ENCODE results near the gene TAF15.
A peak's percentile ranks its signal among the peaks of the same experiment; 100 is the strongest.

The TAF15 gene

GRCh38 chr17:35808962-35809854 lies at the start of gene TAF15:
TAF15 (plus strand) TSS chr17:35809484; CDS start chr17:35809570, 86 bp downstream.
- DNase-seq: peak; percentile 93 to 96

- DNase-seq: no peak
Measured at GRCh38 chr17:35760587-35760986, 48.7 kb upstream of the TAF15 start, which contains the start of gene C17orf50. C17orf50 (plus strand) TSS chr17:35760887; CDS start chr17:35760942, 55 bp downstream.

- no peak for DNase-seq
Measured at GRCh38 chr17:35761601-35762000, 47.7 kb upstream of the TAF15 start.

GRCh38 chr17:35763767-35764122 lies 45.5 kb upstream of the TAF15 start:
- no peak for DNase-seq

GRCh38 chr17:35764123-35764991 lies 44.9 kb upstream of the TAF15 start:
- DNase-seq: peak; percentile 92 to 95

GRCh38 chr17:35765086-35765710 lies 44.1 kb upstream of the TAF15 start:
- no peak for DNase-seq

- no peak for DNase-seq
Measured at GRCh38 chr17:35765756-35766488, 43.4 kb upstream of the TAF15 start.

GRCh38 chr17:35766489-35766877 lies 42.8 kb upstream of the TAF15 start:
- DNase-seq: no peak

- DNase-seq: no peak
Measured at GRCh38 chr17:35766903-35767510, 42.3 kb upstream of the TAF15 start.

GRCh38 chr17:35768797-35769196 lies 40.5 kb upstream of the TAF15 start:
- DNase-seq: no peak

- no peak for DNase-seq
Measured at GRCh38 chr17:35769895-35770486, 39.3 kb upstream of the TAF15 start.

GRCh38 chr17:35773129-35773528 lies 36.2 kb upstream of the TAF15 start:
- DNase-seq: no peak

- DNase-seq: no peak
Measured at GRCh38 chr17:35773679-35774425, 35.4 kb upstream of the TAF15 start.

- DNase-seq: no peak
Measured at GRCh38 chr17:35774499-35774898, 34.8 kb upstream of the TAF15 start.

- DNase-seq: no peak
Measured at GRCh38 chr17:35775039-35775438, 34.2 kb upstream of the TAF15 start.

GRCh38 chr17:35775583-35775982 lies 33.7 kb upstream of the TAF15 start:
- DNase-seq: no peak

- no peak for DNase-seq
Measured at GRCh38 chr17:35778641-35779196, 30.6 kb upstream of the TAF15 start.

- no peak for DNase-seq
Measured at GRCh38 chr17:35780950-35781349, 28.3 kb upstream of the TAF15 start.

GRCh38 chr17:35784895-35785294 lies 24.4 kb upstream of the TAF15 start:
- DNase-seq: no peak

GRCh38 chr17:35786941-35787432 lies 22.3 kb upstream of the TAF15 start:
- DNase-seq: no peak

Data from activated T-cell treated with anti-CD3 and anti-CD28 coated beads, Interleukin-2, amount 50 U/mL, for 48 hours (primary cell).